Ascending aorta (tissue), 2 donors: ENCODE results near the gene C10orf71. TPM values are rescaled to one million over a fixed set of nuclear protein-coding genes. Genes with fewer than 3 reads are reported as not detected.

Source experiments
- DNase-seq, 2 donors: peaks; one replicate each; pipeline ENCODE4 v3.0.0-alpha.2; 2019; ENCODE audit warnings: low spot score in 2 of 2
- H3K27ac ChIP-seq, 2 donors: fragments of 200-600 bp; sonication (generic); one replicate each; pipeline ENCODE4 v1.5.1; 2016 to 2017; ENCODE audit warnings: mild to moderate bottlenecking in 1 of 2
- H3K27me3 ChIP-seq: fragments of 200-600 bp; sonication (generic); one replicate; pipeline ENCODE4 v1.5.1; 2017
- H3K36me3 ChIP-seq, 2 donors: fragments of 200-600 bp; sonication (generic); one replicate each; pipeline ENCODE4 v1.5.1; 2016
- H3K4me1 ChIP-seq, 2 donors: fragments of 200-600 bp; sonication (generic); one replicate each; pipeline ENCODE4 v1.5.1; 2016 to 2017; ENCODE audit warnings: mild to moderate bottlenecking in 1 of 2
- H3K4me3 ChIP-seq, 2 donors: fragments of 200-600 bp; sonication (generic); one replicate each; pipeline ENCODE4 v1.5.1; 2016 to 2017; ENCODE audit warnings: mild to moderate bottlenecking in 1 of 2
- H3K9me3 ChIP-seq, 2 donors: fragments of 200-600 bp; sonication (generic); one replicate each; pipeline ENCODE4 v1.5.1; 2016
- intact Hi-C: fragments of 100-400 bp; cut with DNase I; formaldehyde crosslinking; loops from one replicate; pipeline ENCODE4 v1.15.1; 2023
- total RNA-seq: library from RNA; depleted of rRNA; stranded (reverse); fragments of >200 nt; gene quantifications from one replicate; pipeline ENCODE4 v1.1.0, GENCODE V29; 2016
- TF ChIP-seq, protein P1 (sequence below), 3 experiments: fragments of 200-600 bp in 2 of 3; fragments of 450-650 bp in 1 of 3; sonication (generic) in 2 of 3; IDR thresholded peaks; one replicate each; pipeline ENCODE4 v1.5.1; 2016 to 2019; ENCODE audit warnings: antibody characterized with exemption in 3 of 3, mild to moderate bottlenecking in 1 of 3, moderate library complexity in 1 of 3

Gene C10orf71
- total RNA-seq, 1 donor from 2014 or later: not detected

DNA sequence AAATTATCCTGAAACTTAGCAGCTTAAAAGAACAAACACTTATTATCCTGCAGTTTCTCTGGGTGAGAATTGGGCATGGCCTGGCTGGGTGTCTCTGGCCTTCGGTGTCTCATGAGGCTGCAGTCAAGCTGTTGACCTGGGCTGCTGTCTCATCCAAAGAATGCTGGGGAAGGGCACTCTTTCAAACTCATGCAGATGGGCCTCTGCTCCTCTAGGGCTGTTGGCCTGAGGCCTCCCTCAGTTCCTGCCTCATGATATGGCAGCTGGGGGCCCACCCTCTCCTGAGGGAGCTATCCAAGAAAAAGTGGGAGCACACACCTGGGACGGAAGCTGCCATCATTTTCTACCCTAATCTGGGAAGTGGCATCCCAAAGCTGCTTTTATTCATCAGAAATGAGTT is 53.4 kb downstream of the C10orf71 start:
- Histone ChIP-seq H3K9me3 (peaks cover 0 to 6% of the 10 kb centered on the region in 2 donors), H3K4me3 (no peak overlapping the region), H3K36me3 (no peaks in the 10 kb centered on the region), H3K27ac (no peak overlapping the region), H3K4me1 (no peaks in the 10 kb centered on the region), H3K27me3 (no peaks in the 10 kb centered on the region)
- no peak for DNase-seq
- intact Hi-C loops: no loop called here
- TF ChIP-seq, protein P1, sequence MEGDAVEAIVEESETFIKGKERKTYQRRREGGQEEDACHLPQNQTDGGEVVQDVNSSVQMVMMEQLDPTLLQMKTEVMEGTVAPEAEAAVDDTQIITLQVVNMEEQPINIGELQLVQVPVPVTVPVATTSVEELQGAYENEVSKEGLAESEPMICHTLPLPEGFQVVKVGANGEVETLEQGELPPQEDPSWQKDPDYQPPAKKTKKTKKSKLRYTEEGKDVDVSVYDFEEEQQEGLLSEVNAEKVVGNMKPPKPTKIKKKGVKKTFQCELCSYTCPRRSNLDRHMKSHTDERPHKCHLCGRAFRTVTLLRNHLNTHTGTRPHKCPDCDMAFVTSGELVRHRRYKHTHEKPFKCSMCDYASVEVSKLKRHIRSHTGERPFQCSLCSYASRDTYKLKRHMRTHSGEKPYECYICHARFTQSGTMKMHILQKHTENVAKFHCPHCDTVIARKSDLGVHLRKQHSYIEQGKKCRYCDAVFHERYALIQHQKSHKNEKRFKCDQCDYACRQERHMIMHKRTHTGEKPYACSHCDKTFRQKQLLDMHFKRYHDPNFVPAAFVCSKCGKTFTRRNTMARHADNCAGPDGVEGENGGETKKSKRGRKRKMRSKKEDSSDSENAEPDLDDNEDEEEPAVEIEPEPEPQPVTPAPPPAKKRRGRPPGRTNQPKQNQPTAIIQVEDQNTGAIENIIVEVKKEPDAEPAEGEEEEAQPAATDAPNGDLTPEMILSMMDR (IDR thresholded peaks at IDR 0.05): no peak

DNA sequence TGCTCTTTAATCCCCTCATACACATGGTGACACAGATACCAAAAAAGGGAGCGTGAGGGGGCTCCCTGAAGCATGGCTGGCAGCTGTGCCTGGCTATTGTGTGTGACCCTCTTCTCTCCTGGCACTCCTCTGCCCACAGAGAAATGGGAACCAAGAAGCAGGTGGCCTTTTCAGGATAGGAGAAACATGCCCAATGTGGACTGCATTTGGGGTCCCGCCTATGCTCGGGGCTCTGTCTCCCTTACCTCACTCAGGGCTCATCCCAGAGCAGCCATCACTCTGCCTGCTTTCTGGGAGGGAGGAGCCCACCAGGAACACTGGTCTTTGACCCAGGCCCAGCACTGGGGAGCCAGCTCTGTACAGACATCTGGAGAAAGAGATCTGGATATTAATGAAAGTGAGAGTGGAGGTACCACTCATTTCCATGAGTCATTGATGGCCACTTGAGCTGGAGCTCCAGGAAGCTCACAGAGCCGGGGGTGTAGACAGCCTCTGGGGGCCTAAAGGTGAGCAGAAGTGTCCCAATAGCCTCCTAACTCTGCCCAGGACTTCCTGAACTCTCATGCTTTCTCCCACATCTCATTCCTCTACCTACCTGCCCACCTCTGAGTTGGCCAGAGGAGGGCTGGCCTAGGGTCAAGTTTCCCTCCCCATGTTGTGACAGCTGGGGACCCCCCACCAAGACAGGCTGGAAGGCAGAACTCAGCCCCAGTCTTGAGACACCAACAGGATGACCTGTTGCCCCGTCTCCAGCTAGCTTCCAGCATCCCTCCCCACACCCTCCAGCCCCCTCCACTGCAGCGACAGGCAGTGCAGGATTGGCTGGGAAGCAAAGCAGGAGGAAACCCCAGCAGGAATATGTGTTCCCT is 54.3 kb downstream of the C10orf71 start:
- DNase-seq: no peak
- H3K4me3 ChIP-seq: no peak overlapping the region
- TF ChIP-seq, protein P1 (IDR thresholded peaks at IDR 0.05): no peak
- H3K36me3 ChIP-seq: no peaks in the 10 kb centered on the region
- intact Hi-C loops: no loop called here
- peaks cover 0 to 6% of the 10 kb centered on the region in 2 donors for H3K9me3 ChIP-seq
- H3K4me1 ChIP-seq: no peaks in the 10 kb centered on the region
- H3K27me3 ChIP-seq: no peaks in the 10 kb centered on the region
- H3K27ac ChIP-seq: no peak overlapping the region

DNA sequence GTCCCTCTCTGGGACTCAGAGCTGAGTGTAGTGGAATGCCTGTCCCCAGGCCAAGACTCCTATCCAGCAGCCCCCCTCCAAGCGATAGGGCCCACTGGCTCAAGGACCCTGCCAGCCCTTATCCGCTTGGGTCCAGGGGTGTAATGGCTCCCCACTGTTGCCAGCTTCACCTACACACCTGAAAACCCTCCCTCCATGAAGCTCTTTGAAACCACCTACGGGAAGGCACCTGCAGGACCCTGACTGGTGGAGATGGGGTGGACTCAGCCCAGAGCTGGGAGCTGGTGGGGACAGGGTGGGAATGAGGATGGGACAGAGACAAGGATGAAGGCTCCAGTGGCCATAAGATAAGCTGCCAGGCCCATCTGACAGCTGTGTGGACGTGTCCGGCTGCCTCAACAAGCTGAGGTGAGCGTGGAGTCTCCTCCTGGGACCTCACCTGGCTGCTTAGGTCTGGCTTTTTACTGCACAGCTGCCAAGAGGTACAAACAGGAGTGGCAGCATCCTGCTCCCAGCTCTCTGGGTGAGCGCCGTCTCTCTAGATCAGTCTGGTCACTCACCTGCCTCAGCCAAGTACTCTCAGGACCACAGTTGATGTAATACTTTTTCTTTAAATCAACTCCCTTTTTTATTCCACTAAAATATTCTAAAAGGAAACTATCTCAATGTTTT is 55.1 kb downstream of the C10orf71 start:
- no peak for DNase-seq
- Histone ChIP-seq H3K4me1 (no peaks in the 10 kb centered on the region), H3K36me3 (no peaks in the 10 kb centered on the region), H3K27me3 (no peaks in the 10 kb centered on the region), H3K27ac (no peak overlapping the region), H3K9me3 (peaks cover 0 to 6% of the 10 kb centered on the region in 2 donors), H3K4me3 (no peak overlapping the region)
- intact Hi-C loops: no loop called here
- TF ChIP-seq, protein P1 (IDR thresholded peaks at IDR 0.05): no peak

DNA sequence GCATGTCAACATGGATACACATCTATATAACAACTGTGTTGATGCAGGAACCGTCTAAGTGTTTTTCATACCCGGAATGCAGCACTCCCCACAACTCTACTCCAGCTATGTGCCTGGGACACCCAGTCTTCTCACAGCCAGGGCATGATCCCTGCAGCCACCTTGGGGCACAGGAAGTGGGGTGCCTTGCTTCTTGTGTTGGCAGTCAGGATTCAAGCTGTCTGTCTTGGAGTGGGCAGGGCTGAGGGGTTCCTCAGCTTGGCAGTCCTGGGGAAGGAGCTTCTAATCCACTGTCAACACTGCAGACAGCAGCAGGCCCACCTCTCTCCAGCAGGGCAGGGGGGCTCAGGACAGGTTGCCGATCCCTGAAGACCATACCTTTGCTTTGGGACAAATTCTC is 55.6 kb downstream of the C10orf71 start:
- Histone ChIP-seq H3K36me3 (no peaks in the 10 kb centered on the region), H3K27me3 (no peaks in the 10 kb centered on the region), H3K9me3 (peaks cover 0 to 6% of the 10 kb centered on the region in 2 donors), H3K4me1 (no peaks in the 10 kb centered on the region), H3K27ac (no peak overlapping the region), H3K4me3 (no peak overlapping the region)
- no peak for DNase-seq
- intact Hi-C loops: no loop called here
- TF ChIP-seq, protein P1 (IDR thresholded peaks at IDR 0.05): no peak

DNA sequence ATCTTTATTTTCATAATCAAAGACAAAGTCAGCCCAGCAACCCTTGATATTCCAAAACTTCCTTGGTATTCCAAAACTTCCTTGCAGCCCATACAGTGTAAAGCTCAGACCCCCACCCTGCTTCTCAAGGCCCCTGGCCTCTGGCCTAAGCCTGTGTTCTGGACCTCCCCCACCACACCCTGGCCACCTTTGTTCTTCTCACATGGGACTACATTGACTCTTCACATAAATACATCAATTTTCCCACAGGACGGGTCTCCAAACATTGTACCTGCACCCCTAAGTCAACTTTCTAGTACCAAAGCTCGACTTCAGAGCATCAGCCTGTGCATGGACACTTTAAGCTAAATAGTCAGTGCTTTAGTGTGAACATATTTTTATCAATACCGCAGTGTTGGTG is 56.3 kb downstream of the C10orf71 start:
- no peaks in the 10 kb centered on the region for H3K36me3 ChIP-seq
- H3K9me3 ChIP-seq: peaks cover 0 to 4% of the 10 kb centered on the region in 2 donors
- no peak for DNase-seq
- no peaks in the 10 kb centered on the region for H3K27me3 ChIP-seq
- H3K4me3 ChIP-seq: no peak overlapping the region
- no peaks in the 10 kb centered on the region for H3K4me1 ChIP-seq
- no peak overlapping the region for H3K27ac ChIP-seq
- TF ChIP-seq, protein P1 (IDR thresholded peaks at IDR 0.05): no peak
- intact Hi-C loops: no loop called here
